Activated naive CD4-positive, alpha-beta T cell treated with anti-CD3 and anti-CD28 coated beads, Interleukin-2, amount 10 ng/mL, durations not matched to agents 7 days and 5 days (primary cell): Measurements from ENCODE around the gene ELAVL1.

Experiments used
- CTCF ChIA-PET: fragments of 350-600 bp; sonication (Branson Sonifier 250); formaldehyde crosslinking; loops from one replicate; lab custom pipeline; 2021; ENCODE audit warnings: antibody characterized with exemption; lab: Charles Lee
- DNase-seq: peaks from one replicate; pipeline ENCODE4 v3.0.0-alpha.2; 2020
- H3K27ac Mint-ChIP-seq: one replicate; pipeline ENCODE4 v1.8.0; 2021; ENCODE audit warnings: mild to moderate bottlenecking, moderate library complexity, mixed read lengths
- H3K27me3 Mint-ChIP-seq: one replicate; pipeline ENCODE4 v1.8.0; 2021; ENCODE audit warnings: mild to moderate bottlenecking, mixed read lengths
- H3K36me3 Mint-ChIP-seq: one replicate; pipeline ENCODE4 v1.8.0; 2021; ENCODE audit warnings: mixed read lengths
- H3K4me1 Mint-ChIP-seq: one replicate; pipeline ENCODE4 v1.8.0; 2021; ENCODE audit warnings: mixed read lengths
- H3K4me3 Mint-ChIP-seq: one replicate; pipeline ENCODE4 v1.8.0; 2021; ENCODE audit warnings: mild to moderate bottlenecking, moderate library complexity, mixed read lengths
- H3K9me3 Mint-ChIP-seq: one replicate; pipeline ENCODE4 v1.8.0; 2021; ENCODE audit warnings: mixed read lengths

The ELAVL1 gene

DNA sequence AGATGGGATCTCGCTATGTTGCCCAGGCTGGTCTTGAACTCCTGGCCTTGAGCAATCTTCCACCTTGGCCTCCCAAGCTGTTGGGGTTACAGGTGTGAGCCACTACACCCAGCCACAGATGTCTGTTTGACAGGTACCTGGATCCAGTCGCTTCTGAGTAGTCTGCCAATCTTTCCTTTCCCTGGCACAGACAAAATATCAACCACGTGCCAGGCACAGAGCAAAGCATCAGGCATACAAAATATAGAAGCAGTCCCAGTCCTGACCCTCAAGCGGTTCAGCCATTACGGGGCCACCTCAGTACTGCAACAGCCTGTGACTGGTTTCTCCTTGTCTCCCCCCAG, 3.8 kb downstream of the ELAVL1 start:
- CTCF ChIA-PET: interaction anchor here (0.7 to 3.2 kb wide), 5 partner anchors 10 to 81 kb away, joined by 3 to 14 read pairs (median 5); partner anchors contain the start of genes SNAPC2 and TIMM44
- Mint-ChIP-seq H3K4me1 (peaks cover 36% of the 10 kb centered on the region), H3K27ac (no peak overlapping the region), H3K9me3 (no peaks in the 10 kb centered on the region), H3K4me3 (peak overlapping the region; percentile 63), H3K27me3 (no peaks in the 10 kb centered on the region), H3K36me3 (peaks cover 7% of the 10 kb centered on the region)
- DNase-seq: peak; percentile 28

DNA sequence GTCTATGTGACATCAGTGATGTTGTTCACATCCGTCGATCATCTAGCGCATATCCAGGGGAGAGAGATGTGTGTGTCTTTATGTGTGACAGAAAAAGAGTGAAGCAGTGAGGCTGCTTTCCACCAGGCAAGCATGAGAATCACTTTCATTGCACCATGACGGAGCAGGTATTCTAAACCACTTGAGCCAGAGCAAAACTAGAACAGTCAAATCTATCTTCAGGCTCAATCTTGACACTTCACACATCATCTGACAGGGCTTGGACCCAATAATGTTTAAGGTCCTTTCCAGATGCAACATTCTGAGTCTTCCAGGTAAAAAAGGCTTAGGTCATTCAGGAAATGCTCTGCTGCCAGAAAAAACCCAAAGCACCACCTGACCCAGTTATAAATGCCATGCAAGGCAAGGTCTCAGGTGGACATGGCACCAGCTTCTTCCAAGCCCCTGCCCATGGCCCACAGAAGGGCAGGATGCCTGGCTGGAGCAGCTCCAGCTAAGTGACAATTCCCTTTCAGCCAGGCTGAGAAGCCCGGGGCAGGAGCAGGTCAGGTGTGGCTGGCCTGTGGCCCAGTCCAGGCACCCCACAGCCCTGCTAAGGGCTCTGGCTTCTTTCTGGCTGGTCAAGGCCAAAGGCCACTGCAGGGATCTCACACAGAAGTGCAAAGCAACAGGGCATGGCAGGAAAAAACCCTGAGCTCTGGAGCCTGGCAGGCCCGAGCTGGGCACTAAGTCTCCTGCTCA, 5.0 kb downstream of the ELAVL1 start:
- DNase-seq: no peak
- H3K27me3 Mint-ChIP-seq: no peaks in the 10 kb centered on the region
- peaks cover 7% of the 10 kb centered on the region for H3K36me3 Mint-ChIP-seq
- H3K4me1 Mint-ChIP-seq: peaks cover 36% of the 10 kb centered on the region
- no peak overlapping the region for H3K4me3 Mint-ChIP-seq
- CTCF ChIA-PET: interaction anchor here (3.2 kb wide), 1 partner anchor 57 kb away, joined by 14 read pairs; the partner anchor contains the start of gene TIMM44
- no peaks in the 10 kb centered on the region for H3K9me3 Mint-ChIP-seq
- no peak overlapping the region for H3K27ac Mint-ChIP-seq

DNA sequence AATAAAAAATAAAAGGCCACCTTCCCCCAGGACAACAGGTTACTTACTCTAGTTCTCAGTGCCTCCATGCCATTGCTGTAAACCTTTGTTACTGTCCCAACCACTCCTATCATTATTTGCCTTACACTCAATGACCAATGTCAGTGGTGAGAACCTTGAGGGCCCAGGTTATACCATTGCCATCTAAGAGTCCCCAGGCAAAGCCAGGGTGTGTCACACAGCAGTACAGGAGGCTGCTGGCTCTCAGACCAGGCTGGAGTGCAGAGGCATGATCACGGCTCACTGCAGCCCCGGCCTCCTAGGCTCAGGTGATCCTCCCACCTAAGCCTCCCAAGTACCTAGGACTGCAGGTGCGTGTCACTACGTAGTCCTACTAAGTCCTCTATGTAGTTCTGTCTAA, 6.1 kb downstream of the ELAVL1 start:
- Mint-ChIP-seq H3K27ac (no peak overlapping the region), H3K36me3 (peaks cover 6% of the 10 kb centered on the region), H3K4me3 (no peak overlapping the region), H3K4me1 (peaks cover 33% of the 10 kb centered on the region), H3K27me3 (no peaks in the 10 kb centered on the region), H3K9me3 (no peaks in the 10 kb centered on the region)
- CTCF ChIA-PET: no interaction called here
- no peak for DNase-seq

DNA sequence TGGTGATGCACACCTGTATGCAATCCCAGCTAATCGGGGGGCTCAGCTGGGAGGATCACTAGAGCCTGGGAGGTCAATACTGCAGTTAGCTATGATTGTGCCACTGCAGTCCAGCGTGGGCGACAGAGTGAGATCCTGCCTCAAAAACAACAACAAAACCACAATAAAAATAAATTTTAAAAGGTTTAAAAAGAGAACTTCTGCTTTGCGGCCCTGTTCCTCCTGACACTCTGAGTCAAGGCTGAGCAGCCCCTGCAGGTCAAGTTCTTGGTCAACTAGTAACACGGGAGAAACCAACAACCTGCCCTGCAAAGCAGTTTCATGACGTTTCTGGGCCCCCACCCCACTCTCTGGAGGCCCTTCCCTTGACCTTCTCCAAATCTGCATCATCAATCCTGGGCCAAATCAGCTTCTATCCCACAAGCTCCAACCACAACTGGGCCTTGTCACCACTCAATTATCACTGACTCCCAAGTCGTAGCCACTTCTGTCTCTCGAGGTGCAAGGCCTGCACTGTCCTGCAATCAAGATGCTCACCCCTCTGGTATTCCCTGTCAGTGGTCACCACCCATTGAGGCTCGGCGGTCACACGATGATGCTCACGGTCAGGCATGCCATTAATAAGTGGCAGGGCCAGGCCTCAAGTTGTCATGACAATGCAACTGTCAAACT, 7.5 kb downstream of the ELAVL1 start:
- H3K27ac Mint-ChIP-seq: no peak overlapping the region
- peaks cover 29% of the 10 kb centered on the region for H3K4me1 Mint-ChIP-seq

DNA sequence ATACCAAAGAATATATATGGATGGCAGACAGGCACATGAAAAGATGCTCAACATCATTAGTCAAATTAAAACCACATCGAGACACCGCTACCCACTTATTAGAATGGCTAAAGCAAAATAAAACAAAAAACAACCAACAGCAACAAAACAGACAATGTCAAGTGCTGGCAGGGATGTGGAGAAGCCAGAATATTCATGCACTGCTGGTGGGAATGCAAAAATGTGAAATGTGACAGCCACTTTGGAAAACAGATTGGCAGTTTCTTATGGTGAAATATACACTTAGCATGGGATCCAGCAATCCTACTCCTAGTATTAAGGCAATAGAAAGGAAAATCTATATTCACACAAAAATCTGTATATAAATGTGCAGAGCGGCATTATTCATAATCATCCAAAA, 8.6 kb downstream of the ELAVL1 start:
- CTCF ChIA-PET: no interaction called here
- H3K4me1 Mint-ChIP-seq: peaks cover 18% of the 10 kb centered on the region

More for the DNA sequence above, 7.5 kb downstream of the ELAVL1 start:
- H3K9me3 Mint-ChIP-seq: no peaks in the 10 kb centered on the region
- H3K27me3 Mint-ChIP-seq: no peaks in the 10 kb centered on the region
- DNase-seq: no peak
- H3K4me3 Mint-ChIP-seq: no peak overlapping the region
- CTCF ChIA-PET: no interaction called here
- peaks cover 10% of the 10 kb centered on the region for H3K36me3 Mint-ChIP-seq

DNA sequence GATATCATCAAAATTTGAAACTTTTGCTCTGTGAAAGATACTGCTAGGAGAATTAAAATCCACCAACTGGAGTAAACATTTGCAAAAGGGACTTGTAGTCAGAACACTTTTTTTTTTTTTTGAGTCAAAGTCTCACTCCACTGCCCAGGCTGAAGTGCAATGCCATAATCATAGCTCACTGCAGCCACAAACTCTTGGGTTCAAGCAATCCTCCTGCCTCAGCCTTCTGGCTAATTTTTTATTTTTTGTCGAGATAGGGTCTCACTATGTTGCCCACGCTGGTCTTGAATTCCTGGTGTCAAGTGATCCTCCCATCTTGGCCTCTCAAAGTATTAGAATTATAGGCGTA, 9.7 kb downstream of the ELAVL1 start:
- peaks cover 10% of the 10 kb centered on the region for H3K4me1 Mint-ChIP-seq
- H3K27ac Mint-ChIP-seq: no peak overlapping the region
- CTCF ChIA-PET: no interaction called here
- no peak for DNase-seq
- no peaks in the 10 kb centered on the region for H3K9me3 Mint-ChIP-seq
- H3K36me3 Mint-ChIP-seq: peaks cover 9% of the 10 kb centered on the region
- H3K4me3 Mint-ChIP-seq: no peak overlapping the region
- no peaks in the 10 kb centered on the region for H3K27me3 Mint-ChIP-seq

More for the DNA sequence above, 8.6 kb downstream of the ELAVL1 start:
- Mint-ChIP-seq H3K4me3 (no peak overlapping the region), H3K27me3 (no peaks in the 10 kb centered on the region), H3K36me3 (peaks cover 4% of the 10 kb centered on the region), H3K27ac (no peak overlapping the region), H3K9me3 (no peaks in the 10 kb centered on the region)
- no peak for DNase-seq

DNA sequence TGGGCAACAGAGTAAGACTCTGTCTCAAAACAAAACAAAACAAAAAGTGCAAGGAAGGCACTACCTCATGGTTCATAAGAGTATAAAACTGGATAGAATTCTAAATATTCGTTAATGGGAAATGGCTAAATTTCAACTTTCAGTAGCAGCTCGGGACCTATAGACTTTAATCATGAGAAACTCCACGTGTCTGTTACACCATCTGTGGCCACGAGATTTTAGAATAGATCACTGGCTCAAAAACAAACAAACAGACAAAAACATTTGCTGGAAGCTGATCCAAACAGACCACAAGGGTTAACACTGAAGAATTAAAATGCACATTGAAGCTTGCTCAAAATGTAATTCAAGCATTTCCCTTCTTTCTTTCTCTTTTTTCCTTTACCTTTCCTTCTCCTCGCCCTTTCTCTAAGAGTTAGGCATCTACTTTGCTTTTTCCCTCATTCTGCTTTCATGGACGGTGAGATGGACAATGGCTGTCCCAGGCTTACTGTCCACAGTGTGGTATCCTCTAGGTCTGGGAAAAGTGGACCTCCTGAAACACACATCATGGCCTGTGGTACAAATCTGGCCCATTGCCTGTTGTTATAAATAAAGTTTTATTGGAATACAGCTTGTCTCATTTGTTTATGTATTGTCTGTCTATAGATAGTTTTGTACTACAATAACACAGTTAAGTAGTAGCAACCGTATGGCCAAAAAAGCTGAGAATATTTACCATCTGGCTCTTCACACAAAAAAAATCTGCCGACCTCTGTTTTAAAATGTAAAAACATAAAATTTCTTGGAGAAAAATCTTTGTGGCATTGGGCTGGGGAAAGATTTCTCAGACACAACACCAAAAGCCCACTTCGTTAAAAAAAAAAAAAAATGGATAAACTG, 10.3 kb downstream of the ELAVL1 start:
- Mint-ChIP-seq H3K4me3 (no peak overlapping the region), H3K27ac (no peak overlapping the region), H3K9me3 (no peaks in the 10 kb centered on the region), H3K4me1 (peaks cover 9% of the 10 kb centered on the region), H3K36me3 (peaks cover 9% of the 10 kb centered on the region), H3K27me3 (no peaks in the 10 kb centered on the region)
- DNase-seq: no peak
- CTCF ChIA-PET: interaction anchor here (0.8 to 1.1 kb wide), 3 partner anchors 10 to 51 kb away, joined by 3 to 4 read pairs (median 3); partner anchors contain the start of gene TIMM44

DNA sequence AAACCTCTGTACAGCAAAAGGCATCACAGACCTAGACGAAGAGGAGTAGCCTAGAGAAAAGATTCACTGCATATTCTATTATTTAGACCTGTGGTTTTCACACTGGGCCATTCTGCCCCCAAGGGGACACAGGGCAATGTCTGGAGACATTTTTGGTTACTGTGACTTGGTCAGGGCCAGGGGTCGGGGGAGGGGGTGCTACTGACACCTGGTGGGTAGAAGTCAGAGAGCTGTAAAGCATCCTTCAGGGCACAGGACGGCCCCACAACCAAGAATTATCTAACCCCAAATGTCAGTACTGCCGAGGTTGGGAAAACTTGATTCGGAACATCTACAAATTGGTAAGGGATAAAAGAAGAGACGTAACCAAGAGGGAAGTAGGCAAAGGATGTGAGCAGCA, 11.3 kb downstream of the ELAVL1 start:
- H3K4me1 Mint-ChIP-seq: peaks cover 8% of the 10 kb centered on the region
- H3K9me3 Mint-ChIP-seq: no peaks in the 10 kb centered on the region
- H3K36me3 Mint-ChIP-seq: peaks cover 11% of the 10 kb centered on the region
- no peak overlapping the region for H3K27ac Mint-ChIP-seq
- no peaks in the 10 kb centered on the region for H3K27me3 Mint-ChIP-seq
- DNase-seq: no peak
- CTCF ChIA-PET: interaction anchor here (1.1 kb wide), 1 partner anchor 22 kb away, joined by 3 read pairs; no protein-coding TSS in a partner anchor
- H3K4me3 Mint-ChIP-seq: no peak overlapping the region

DNA sequence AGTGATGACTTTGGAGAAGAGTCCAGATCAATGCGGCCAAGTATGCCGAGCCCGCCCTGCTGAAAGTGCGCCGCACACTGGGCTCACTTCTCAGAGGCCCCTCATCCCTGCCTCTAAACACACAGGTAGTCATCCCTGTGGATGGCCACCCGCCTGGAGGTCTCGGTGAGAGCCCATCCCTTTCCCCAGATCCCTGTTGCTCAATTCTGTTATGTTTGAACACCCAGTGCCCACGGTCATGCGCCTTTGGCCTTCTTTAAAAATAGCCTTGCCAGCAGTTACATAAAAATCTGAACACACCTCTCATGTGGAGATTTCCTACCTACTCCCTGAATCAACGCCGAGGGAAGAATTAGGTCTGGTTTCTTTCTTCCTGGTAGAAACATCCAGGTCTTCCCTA, 11.9 kb downstream of the ELAVL1 start:
- Mint-ChIP-seq H3K27me3 (no peaks in the 10 kb centered on the region), H3K9me3 (no peaks in the 10 kb centered on the region), H3K4me1 (peaks cover 8% of the 10 kb centered on the region), H3K36me3 (peaks cover 16% of the 10 kb centered on the region), H3K4me3 (no peak overlapping the region), H3K27ac (no peak overlapping the region)
- DNase-seq: no peak
- CTCF ChIA-PET: no interaction called here

DNA sequence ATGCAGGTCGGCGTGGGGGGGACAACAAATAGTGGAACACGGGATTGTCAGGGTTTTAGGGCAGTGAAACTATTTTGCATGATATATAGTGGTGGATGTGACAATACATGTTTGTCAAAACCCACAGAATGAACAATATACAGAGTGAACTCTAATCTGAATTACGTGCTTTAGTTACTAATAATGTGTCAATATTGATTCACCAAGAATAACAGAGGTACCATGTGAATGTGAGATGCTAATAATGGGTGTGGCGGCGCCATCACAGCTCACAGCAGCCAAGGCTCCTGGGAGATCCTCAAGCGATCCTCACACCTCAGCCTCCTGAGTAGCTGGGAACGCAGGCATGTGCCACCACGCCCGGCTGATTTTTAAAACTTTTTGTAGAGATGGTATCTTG, 12.9 kb downstream of the ELAVL1 start:
- no peak for DNase-seq
- no peaks in the 10 kb centered on the region for H3K9me3 Mint-ChIP-seq
- H3K4me3 Mint-ChIP-seq: no peak overlapping the region
- no peak overlapping the region for H3K27ac Mint-ChIP-seq
- H3K36me3 Mint-ChIP-seq: peaks cover 26% of the 10 kb centered on the region
- CTCF ChIA-PET: no interaction called here
- peaks cover 8% of the 10 kb centered on the region for H3K4me1 Mint-ChIP-seq
- no peaks in the 10 kb centered on the region for H3K27me3 Mint-ChIP-seq

DNA sequence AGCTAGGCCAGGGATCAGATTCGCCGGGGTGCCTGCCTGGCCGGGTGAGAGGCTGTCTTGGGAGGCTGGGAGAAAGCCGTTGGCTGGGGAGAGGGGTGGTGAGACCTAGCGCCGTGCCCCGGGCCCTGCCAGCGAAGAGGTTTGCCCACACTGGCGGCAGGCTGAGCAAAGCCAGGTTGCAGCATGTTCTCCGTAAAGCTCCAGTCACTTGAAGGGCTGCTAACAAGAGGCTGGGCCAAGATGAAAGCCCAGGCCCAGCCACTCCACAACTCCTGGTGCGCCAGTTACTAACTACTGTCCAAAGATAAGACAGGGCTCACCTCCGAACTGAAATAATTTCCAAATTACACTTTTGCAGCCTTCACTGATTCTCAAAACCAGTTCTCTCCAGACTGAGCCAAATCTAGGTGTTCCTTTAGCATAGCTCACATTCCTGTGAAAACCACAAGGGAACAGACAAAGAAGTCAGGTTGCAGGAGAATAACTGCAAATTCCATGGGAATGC, 16.3 kb downstream of the ELAVL1 start:
- Mint-ChIP-seq H3K9me3 (no peaks in the 10 kb centered on the region), H3K27me3 (no peaks in the 10 kb centered on the region), H3K36me3 (peaks cover 28% of the 10 kb centered on the region), H3K4me1 (peaks cover 4% of the 10 kb centered on the region), H3K27ac (no peak overlapping the region), H3K4me3 (no peak overlapping the region)
- CTCF ChIA-PET: no interaction called here
- DNase-seq: no peak

DNA sequence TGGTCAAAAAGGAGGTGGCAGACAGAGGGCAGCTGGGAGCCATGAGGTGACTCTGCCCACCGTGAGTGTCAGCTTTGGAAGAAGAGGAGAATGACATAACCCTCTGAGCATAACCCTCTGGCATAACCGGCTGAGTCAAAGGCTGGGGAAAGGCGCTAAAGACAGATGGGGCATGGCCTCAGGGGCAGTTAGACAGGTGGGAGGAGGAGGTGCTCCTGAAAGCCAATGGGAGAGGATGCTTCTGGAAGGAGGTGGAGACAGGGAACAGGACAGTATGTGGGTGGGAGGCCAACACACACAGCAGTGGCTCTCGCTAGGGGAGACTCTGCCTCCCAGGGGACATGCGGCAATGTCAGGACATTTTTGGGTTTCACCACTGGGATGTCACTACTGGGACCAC, 17.1 kb downstream of the ELAVL1 start:
- Mint-ChIP-seq H3K27me3 (no peaks in the 10 kb centered on the region), H3K36me3 (peaks cover 23% of the 10 kb centered on the region), H3K9me3 (no peaks in the 10 kb centered on the region), H3K4me3 (no peak overlapping the region), H3K4me1 (no peaks in the 10 kb centered on the region), H3K27ac (no peak overlapping the region)
- CTCF ChIA-PET: interaction anchor here (1.4 kb wide), 1 partner anchor 43 kb away, joined by 4 read pairs; no protein-coding TSS in a partner anchor
- DNase-seq: no peak

DNA sequence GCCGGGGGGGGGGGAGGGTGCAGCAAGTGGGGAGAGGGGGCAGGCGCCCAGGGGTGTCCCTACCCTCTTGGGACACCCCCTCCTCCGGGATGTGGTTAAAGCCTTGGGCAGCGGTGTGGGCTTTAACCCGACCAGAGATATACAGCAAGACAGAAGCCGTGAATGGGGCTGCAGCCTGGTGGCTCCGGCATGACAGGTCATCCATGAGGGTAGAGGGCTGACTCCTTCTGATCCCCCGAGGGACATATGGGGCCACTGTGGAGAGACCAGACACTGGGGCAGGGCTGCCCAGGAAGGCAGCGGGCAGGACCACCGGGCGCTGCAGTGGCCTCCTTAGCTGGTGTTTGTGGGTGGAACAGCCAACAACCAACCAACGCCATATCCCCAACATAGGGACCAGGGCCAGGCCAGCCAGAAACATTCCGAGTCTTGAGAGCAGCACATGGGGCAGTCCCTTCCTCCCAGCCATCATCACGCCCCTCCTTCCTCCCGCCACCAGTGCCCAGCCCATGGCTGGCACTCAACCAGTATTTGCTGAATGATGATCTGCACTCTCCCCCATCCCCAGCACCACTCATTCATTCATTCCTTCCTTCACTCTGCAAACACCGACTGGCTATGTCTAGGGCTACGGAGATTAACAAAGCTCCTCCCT, 18.2 kb downstream of the ELAVL1 start:
- CTCF ChIA-PET: interaction anchor here (1.4 kb wide), 1 partner anchor 42 kb away, joined by 4 read pairs; no protein-coding TSS in a partner anchor
- Mint-ChIP-seq H3K9me3 (no peaks in the 10 kb centered on the region), H3K4me1 (no peaks in the 10 kb centered on the region), H3K36me3 (peaks cover 24% of the 10 kb centered on the region), H3K4me3 (no peak overlapping the region), H3K27me3 (no peaks in the 10 kb centered on the region), H3K27ac (no peak overlapping the region)
- DNase-seq: no peak
